ENCODE data around the gene CXCR6.

CXCR6 gene

DNA sequence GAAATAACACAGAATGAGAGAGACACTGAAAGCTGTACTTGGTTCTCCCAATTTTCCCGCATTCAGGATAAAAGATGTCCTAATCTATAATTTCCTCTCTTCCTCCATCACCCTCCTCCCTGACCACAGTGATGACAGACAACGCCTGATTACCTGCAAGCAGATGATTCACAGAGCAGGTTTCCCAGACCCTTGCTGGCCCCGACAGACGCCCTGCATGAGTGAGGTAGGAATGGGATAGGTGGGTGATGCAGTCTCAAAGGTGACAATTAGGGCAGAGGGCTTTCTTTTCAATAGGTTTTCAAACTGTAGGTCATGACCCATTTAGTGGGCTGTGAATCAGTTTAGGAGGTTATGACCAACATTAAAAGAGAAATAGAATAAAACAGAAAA is 5.2 kb upstream of the CXCR6 start:
- no peaks in the 10 kb centered on the region for H3K36me3 ChIP-seq (replicated peaks; ENCODE audit: insufficient read depth, low read length)

DNA sequence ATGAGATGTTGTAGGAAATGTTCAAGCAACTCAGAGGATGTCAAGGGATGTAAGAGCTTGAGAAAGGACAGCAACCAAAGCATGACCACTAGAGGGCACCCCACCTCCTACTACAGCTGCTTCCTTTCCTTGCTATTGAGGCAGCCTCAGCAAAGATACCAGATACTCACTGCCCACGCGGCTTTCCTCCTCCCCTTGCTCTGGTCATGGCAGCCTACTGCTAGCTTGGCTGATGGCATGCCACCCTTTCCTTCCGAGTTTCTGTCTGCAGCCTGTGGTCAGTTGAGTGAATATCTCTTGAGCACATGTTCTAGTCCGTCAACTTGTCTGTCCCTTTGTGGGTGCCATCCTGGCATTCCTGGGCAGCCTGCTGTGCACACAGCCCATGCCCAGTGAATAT is 4.4 kb upstream of the CXCR6 start:
- Histone ChIP-seq H3K4me2 (ENCODE audit: low read depth, low read length) (no peak overlapping the region), H3K4me3 (ENCODE audit: low read length) (no peak overlapping the region), H3K36me3 (replicated peaks; ENCODE audit: insufficient read depth, low read length) (no peaks in the 10 kb centered on the region), H3K27me3 (replicated peaks; ENCODE audit: insufficient read depth, low read length) (no peaks in the 10 kb centered on the region), H3K27ac (ENCODE audit: low read length) (no peak overlapping the region), H3K4me1 (ENCODE audit: low read length) (peaks cover 8% of the 10 kb centered on the region), H4K20me1 (ENCODE audit: insufficient read depth, low read length) (no peaks in the 10 kb centered on the region), H3K9me3 (replicated peaks; ENCODE audit: insufficient read depth, low read length) (no peaks in the 10 kb centered on the region), H3K79me2 (ENCODE audit: low read length) (no peaks in the 10 kb centered on the region), H3K9me2 (replicated peaks; ENCODE audit: insufficient read depth, low read length) (no peaks in the 10 kb centered on the region), H3F3A (ENCODE audit: insufficient read depth, low read length) (no peaks in the 10 kb centered on the region), H3K9ac (ENCODE audit: low read length) (no peak overlapping the region), H2AFZ (ENCODE audit: low read length) (peak overlapping the region; percentile 28; the same call in 1 of the 2 replicates)
- TF ChIP-seq EZH2 (optimal IDR thresholded peaks at IDR 0.05; ENCODE audit: low read depth, low read length): no peak
- TF ChIP-seq, protein P1, sequence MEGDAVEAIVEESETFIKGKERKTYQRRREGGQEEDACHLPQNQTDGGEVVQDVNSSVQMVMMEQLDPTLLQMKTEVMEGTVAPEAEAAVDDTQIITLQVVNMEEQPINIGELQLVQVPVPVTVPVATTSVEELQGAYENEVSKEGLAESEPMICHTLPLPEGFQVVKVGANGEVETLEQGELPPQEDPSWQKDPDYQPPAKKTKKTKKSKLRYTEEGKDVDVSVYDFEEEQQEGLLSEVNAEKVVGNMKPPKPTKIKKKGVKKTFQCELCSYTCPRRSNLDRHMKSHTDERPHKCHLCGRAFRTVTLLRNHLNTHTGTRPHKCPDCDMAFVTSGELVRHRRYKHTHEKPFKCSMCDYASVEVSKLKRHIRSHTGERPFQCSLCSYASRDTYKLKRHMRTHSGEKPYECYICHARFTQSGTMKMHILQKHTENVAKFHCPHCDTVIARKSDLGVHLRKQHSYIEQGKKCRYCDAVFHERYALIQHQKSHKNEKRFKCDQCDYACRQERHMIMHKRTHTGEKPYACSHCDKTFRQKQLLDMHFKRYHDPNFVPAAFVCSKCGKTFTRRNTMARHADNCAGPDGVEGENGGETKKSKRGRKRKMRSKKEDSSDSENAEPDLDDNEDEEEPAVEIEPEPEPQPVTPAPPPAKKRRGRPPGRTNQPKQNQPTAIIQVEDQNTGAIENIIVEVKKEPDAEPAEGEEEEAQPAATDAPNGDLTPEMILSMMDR (IDR thresholded peaks at IDR 0.05; ENCODE audit: low read length): peak; percentile 87
- DNase-seq: peak; percentile 90

More for the DNA sequence above, 5.2 kb upstream of the CXCR6 start:
- Histone ChIP-seq H3F3A (ENCODE audit: insufficient read depth, low read length) (no peaks in the 10 kb centered on the region), H3K4me2 (ENCODE audit: low read depth, low read length) (no peak overlapping the region), H4K20me1 (ENCODE audit: insufficient read depth, low read length) (no peaks in the 10 kb centered on the region), H3K4me1 (ENCODE audit: low read length) (peaks cover 8% of the 10 kb centered on the region), H3K9ac (ENCODE audit: low read length) (no peak overlapping the region), H3K9me2 (replicated peaks; ENCODE audit: insufficient read depth, low read length) (no peaks in the 10 kb centered on the region), H3K4me3 (ENCODE audit: low read length) (no peak overlapping the region), H3K27me3 (replicated peaks; ENCODE audit: insufficient read depth, low read length) (no peaks in the 10 kb centered on the region), H3K9me3 (replicated peaks; ENCODE audit: insufficient read depth, low read length) (no peaks in the 10 kb centered on the region), H2AFZ (ENCODE audit: low read length) (no peak overlapping the region), H3K27ac (ENCODE audit: low read length) (no peak overlapping the region), H3K79me2 (ENCODE audit: low read length) (no peaks in the 10 kb centered on the region)
- TF ChIP-seq EZH2phosphoT487 (IDR thresholded peaks at IDR 0.05; ENCODE audit: low read length) (no peak), EZH2 (optimal IDR thresholded peaks at IDR 0.05; ENCODE audit: low read depth, low read length) (no peak)
- TF ChIP-seq, protein P1 (IDR thresholded peaks at IDR 0.05; ENCODE audit: low read length): no peak
- no peak for DNase-seq

DNA sequence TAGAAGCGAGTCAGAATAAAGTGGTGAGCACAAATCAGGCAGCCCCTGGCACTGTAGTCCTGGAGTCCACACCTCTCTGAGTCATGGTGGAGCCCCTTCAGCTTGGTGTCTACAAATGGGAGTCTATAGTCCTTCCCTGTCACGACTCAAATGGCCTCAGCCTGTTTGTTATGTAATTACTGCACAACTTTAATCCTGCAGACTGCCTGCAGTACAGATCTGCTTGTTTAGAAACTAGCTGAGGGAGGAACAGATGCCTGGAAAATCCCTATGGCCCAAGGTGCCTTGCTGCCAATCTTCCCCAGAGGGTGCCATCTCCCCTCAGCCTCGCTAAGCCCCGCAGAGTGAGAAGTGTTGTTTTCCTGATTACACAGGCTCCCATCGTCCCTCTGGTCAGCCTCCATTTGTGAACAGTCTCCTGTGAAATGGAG is 3.9 kb upstream of the CXCR6 start:
- Histone ChIP-seq H3K79me2 (ENCODE audit: low read length) (no peaks in the 10 kb centered on the region), H3K36me3 (replicated peaks; ENCODE audit: insufficient read depth, low read length) (no peaks in the 10 kb centered on the region), H3K9me2 (replicated peaks; ENCODE audit: insufficient read depth, low read length) (no peaks in the 10 kb centered on the region), H3K27me3 (replicated peaks; ENCODE audit: insufficient read depth, low read length) (no peaks in the 10 kb centered on the region), H3K4me2 (ENCODE audit: low read depth, low read length) (no peak overlapping the region), H2AFZ (ENCODE audit: low read length) (no peak overlapping the region; the same call in 1 of the 2 replicates), H3K9ac (ENCODE audit: low read length) (no peak overlapping the region), H3K4me3 (ENCODE audit: low read length) (no peak overlapping the region), H4K20me1 (ENCODE audit: insufficient read depth, low read length) (no peaks in the 10 kb centered on the region), H3K4me1 (ENCODE audit: low read length) (peaks cover 8% of the 10 kb centered on the region), H3K27ac (ENCODE audit: low read length) (no peak overlapping the region), H3K9me3 (replicated peaks; ENCODE audit: insufficient read depth, low read length) (no peaks in the 10 kb centered on the region), H3F3A (ENCODE audit: insufficient read depth, low read length) (no peaks in the 10 kb centered on the region)
- TF ChIP-seq, protein P1 (IDR thresholded peaks at IDR 0.05; ENCODE audit: low read length): no peak
- TF ChIP-seq EZH2 (optimal IDR thresholded peaks at IDR 0.05; ENCODE audit: low read depth, low read length) (no peak), EZH2phosphoT487 (IDR thresholded peaks at IDR 0.05; ENCODE audit: low read length) (no peak)
- DNase-seq: no peak
